Pulmonary artery endothelial cell (primary cell): ENCODE measurements around the gene PDE5A. TPM values are rescaled to one million over a fixed set of nuclear protein-coding genes. Genes with fewer than 3 reads are reported as not detected.
"Not testable (repeated sequence)": the region's sequence is repeated elsewhere in the genome, so short reads cannot be mapped to it uniquely, and the experiment has no call there.

Experiments
- DNase-seq: peaks from one replicate; pipeline ENCODE4 v3.0.0-alpha.2; 2011; ENCODE audit warnings: low read depth, low spot score
- total RNA-seq: library from RNA; depleted of rRNA; stranded (reverse); fragments of >200 nt; gene quantifications from 2 replicates; pipeline ENCODE4 v1.2.3, GENCODE V29; 2014

PDE5A gene
- total RNA-seq, result 6.4 and 12.6 TPM in 2 replicates

GRCh38 chr4:119628281-119629141, at the start of gene PDE5A:
Gene PDE5A (minus strand): TSS chr4:119628804. CDS start chr4:119628671, 133 bp downstream.
- DNase-seq, result peak; percentile 13

- no peak for DNase-seq
Measured at GRCh38 chr4:119676101-119676500, 47.5 kb upstream of the PDE5A start.

- no peak for DNase-seq
Measured at GRCh38 chr4:119675391-119675790, 46.8 kb upstream of the PDE5A start.

GRCh38 chr4:119672938-119673337, 44.3 kb upstream of the PDE5A start:
- no peak for DNase-seq

- no peak for DNase-seq
Measured at GRCh38 chr4:119672086-119672485, 43.5 kb upstream of the PDE5A start.

- DNase-seq, result no peak
Measured at GRCh38 chr4:119671205-119671604, 42.6 kb upstream of the PDE5A start.

GRCh38 chr4:119667802-119668201, 39.2 kb upstream of the PDE5A start:
- no peak for DNase-seq

- no peak for DNase-seq
Measured at GRCh38 chr4:119666653-119667091, 38.1 kb upstream of the PDE5A start.

GRCh38 chr4:119665752-119666151, 37.1 kb upstream of the PDE5A start:
- no peak for DNase-seq

GRCh38 chr4:119664168-119664907, 35.7 kb upstream of the PDE5A start:
- DNase-seq, result no peak

- DNase-seq, result no peak
Measured at GRCh38 chr4:119663160-119663788, 34.7 kb upstream of the PDE5A start.

GRCh38 chr4:119662612-119663011, 34.0 kb upstream of the PDE5A start:
- not testable (repeated sequence) for DNase-seq

- no peak for DNase-seq
Measured at GRCh38 chr4:119661231-119661630, 32.6 kb upstream of the PDE5A start.

- DNase-seq, result no peak
Measured at GRCh38 chr4:119659576-119659975, 31.0 kb upstream of the PDE5A start.

GRCh38 chr4:119657111-119657611, 28.6 kb upstream of the PDE5A start:
- no peak for DNase-seq

GRCh38 chr4:119656342-119656741, 27.7 kb upstream of the PDE5A start:
- no peak for DNase-seq

- no peak for DNase-seq
Measured at GRCh38 chr4:119655111-119655837, 26.7 kb upstream of the PDE5A start.

GRCh38 chr4:119653990-119654389, 25.4 kb upstream of the PDE5A start:
- DNase-seq, result no peak

GRCh38 chr4:119652998-119653397, 24.4 kb upstream of the PDE5A start:
- no peak for DNase-seq

GRCh38 chr4:119648398-119648797, 19.8 kb upstream of the PDE5A start:
- no peak for DNase-seq

GRCh38 chr4:119647558-119647957, 19.0 kb upstream of the PDE5A start:
- DNase-seq, result no peak
